Smooth muscle cell of the pulmonary artery (primary cell): Measurements from ENCODE around the gene KRTAP2-3. TPM values are rescaled to one million over a fixed set of nuclear protein-coding genes. Genes with fewer than 3 reads are reported as not detected.

Source experiments
- total RNA-seq: library from RNA; depleted of rRNA; stranded (reverse); fragments of >200 nt; gene quantifications from 2 replicates; pipeline ENCODE4 v1.2.3, GENCODE V29; 2014

Gene KRTAP2-3
- total RNA-seq = 0.56 TPM in 1 of 2 replicates, not detected in the other

DNA sequence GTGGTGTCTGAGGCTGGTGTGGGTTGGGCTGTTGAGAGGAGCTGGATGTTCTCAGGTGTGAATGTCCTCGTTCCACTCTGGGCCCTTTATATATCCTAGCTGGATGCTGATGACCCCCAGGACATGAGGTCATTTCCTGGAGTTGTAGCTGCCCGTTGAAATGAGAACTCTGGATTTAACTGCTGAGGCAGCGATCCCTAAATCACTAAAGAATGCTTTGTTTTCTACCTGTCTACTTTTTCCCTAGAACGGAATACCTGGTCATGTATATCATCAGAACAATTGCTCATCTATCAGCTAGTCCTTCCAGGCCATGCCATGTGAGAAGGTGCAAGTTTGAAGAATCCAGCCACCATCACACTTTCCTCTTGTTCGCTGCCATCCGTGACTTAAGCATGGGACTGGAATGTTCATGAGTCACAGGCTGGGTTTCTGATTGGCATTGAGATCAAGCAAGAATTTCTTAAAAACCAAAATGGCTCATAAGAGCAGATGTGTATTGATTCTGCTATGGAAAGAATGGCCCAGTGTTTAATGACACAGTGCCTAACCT, at the start of gene KRTAP2-3:
KRTAP2-3 (minus strand) TSS at position 63 of the 553 bp plus-strand sequence. CDS start 64 bp downstream, outside the sequence.

GRCh38 chr17:41105347-41105746, 45.4 kb upstream of the KRTAP2-3 start, which contains the start of gene KRTAP4-9:
TSS of gene KRTAP4-9 (plus strand) at chr17:41105389. CDS start at chr17:41105389, 0 bp downstream.

DNA sequence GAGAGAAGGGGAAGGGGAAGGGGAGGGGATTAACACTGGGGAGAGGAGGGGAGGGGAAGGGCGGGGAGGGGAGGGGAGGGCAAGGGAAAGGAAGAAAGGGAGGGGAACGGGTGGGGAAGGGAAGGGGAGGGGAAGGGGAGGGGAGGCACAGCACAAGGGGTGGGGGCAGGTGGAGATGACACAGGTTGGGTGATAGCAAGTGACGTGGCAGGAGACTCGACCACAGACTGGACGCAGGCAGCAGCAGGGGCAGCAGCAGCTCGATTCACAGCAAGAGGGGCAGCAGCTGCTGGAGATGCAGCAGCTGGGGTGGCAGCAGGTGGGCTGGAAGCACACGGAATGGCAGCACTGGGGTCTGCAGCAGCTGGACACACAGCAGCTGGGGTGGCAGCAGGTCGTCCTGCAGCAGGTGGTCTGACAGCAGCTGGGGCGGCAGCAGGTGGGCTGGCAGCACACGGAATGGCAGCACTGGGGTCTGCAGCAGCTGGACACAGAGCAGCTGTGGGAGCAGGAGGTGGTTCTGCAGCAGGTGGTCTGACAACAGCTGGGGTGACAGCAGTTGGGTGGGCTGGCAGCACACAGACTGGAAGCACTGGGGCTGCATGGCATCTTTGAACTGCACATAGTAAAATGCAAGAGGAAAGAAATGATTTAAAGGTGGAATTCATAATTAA, 41.8 kb upstream of the KRTAP2-3 start, which contains the start of gene KRTAP4-16:
KRTAP4-16 (minus strand) TSS at position 624 of the 674 bp plus-strand sequence; CDS start at position 624, 0 bp downstream.

GRCh38 chr17:41098042-41098441, 38.1 kb upstream of the KRTAP2-3 start, which contains the start of gene KRTAP4-8:
TSS of gene KRTAP4-8 (minus strand) at chr17:41098142. CDS start at chr17:41098084, 58 bp downstream.

DNA sequence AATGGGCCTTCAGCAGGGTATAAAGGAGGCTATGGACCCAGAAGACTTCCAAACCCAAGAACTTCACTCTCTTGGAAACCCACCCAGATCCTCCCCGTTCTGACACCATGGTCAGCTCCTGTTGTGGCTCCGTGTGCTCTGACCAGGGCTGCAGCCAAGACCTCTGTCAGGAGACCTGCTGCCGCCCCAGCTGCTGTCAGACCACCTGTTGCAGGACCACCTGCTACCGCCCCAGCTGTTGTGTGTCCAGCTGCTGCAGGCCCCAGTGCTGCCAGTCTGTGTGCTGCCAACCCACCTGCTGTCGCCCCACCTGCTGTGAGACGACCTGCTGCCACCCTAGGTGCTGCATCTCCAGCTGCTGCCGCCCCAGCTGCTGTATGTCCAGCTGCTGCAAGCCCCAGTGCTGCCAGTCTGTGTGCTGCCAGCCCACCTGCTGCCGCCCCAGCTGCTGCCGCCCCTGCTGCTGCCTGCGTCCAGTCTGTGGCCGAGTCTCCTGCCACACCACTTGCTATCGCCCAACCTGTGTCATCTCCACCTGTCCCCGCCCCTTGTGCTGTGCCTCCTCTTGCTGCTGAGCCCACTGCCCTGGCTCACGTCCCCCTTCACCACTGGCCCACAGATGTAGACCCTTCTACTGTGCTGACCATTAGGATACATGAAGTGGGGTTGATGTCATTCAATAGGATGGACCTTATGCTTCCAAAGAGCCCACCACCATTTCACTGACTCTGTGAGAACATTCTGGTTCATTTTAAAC, 24.4 kb upstream of the KRTAP2-3 start, which contains the start of gene KRTAP4-7:
KRTAP4-7 (plus strand) TSS at position 51 of the 757 bp plus-strand sequence; CDS start at position 108, 57 bp downstream.

DNA sequence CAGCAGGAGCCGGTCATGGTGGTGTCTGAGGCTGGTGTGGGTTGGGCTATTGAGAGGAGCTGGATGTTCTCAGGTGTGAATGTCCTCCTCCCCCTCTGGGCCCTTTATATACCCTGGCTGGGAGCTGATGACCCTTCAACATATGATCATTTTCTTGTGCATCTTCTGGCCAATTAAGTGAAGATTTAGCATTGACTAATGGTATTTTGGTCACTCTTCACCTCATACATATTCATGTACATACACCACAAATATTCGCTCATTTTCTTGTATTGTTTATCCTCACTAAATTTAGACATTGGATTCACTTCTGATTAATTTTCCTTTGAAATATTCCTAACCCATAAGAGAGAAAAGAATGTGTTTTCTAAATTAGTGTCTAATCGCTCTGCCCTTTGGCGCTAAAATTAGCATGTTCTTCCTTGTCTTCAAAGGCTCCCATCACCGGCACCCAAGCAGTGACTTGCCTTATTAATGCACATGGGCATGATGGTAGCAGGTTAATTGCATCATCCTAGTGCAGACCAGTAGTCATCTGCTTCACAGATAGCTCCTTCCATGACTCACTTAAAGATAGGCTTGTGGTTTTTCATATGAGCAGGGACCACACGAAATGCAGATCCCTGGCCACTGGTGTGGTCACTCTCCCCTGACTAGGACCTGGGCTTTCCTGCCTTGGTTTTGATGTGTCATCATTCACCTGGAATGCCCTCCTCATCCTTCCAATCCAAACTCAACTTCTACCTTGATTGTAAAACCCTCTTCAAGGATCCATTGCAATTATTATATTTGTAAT, 6.1 kb upstream of the KRTAP2-3 start, which contains the start of gene KRTAP2-4:
KRTAP2-4 (minus strand) TSS at position 51 of the 796 bp plus-strand sequence; CDS start at position 17, 34 bp downstream.

DNA sequence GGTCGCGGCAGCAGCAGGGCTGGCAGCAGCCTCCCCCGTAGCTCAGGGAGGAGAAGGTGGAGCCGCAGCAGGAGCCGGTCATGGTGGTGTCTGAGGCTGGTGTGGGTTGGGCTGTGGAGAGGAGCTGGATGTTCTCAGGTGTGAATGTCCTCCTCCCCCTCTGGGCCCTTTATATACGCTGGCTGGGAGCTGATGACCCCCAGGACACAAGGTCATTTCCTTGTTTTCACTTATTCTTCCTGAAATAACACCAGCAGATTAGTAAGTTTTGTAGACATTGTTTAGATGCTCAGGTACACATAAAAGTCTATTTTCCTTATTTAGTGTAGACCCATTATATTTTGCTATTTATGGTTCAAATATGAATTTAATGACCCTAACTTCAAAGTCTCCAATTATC, 4.8 kb downstream of the KRTAP2-3 start, which contains the start of gene KRTAP2-2:
KRTAP2-2 (minus strand) TSS at position 101 of the 400 bp plus-strand sequence; CDS start at position 82, 19 bp downstream.

DNA sequence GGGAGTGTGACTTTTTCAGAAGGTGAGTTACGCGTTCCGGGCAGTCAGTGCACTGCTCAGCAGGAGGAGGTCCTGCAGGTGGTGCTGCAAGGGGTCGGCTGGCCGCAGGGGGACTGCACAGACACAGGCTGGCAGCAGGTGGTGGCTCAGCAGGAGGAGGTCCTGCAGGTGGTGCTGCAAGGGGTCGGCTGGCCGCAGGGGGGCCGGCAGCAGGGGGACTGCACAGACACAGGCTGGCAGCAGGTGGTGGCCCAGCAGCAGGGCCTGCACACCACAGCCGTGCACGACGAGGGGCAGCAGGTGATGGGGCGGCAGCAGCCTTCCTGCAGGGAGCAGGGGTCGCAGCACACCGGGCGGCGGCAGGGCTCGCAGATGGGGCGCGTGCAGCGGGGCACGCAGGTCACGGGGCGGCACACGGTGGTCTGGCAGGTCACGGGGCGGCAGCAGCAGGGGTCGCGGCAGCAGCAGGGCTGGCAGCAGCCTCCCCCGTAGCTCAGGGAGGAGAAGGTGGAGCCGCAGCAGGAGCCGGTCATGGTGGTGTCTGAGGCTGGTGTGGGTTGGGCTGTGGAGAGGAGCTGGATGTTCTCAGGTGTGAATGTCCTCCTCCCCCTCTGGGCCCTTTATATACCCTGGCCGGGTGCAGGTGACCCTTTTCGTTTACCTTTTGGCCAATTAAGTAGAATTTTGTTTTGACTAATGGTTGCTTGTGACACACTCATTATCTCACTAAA, 13.0 kb downstream of the KRTAP2-3 start, which contains the start of gene KRTAP2-1:
KRTAP2-1 (minus strand) TSS at position 582 of the 731 bp plus-strand sequence; CDS start at position 533, 49 bp downstream.

DNA sequence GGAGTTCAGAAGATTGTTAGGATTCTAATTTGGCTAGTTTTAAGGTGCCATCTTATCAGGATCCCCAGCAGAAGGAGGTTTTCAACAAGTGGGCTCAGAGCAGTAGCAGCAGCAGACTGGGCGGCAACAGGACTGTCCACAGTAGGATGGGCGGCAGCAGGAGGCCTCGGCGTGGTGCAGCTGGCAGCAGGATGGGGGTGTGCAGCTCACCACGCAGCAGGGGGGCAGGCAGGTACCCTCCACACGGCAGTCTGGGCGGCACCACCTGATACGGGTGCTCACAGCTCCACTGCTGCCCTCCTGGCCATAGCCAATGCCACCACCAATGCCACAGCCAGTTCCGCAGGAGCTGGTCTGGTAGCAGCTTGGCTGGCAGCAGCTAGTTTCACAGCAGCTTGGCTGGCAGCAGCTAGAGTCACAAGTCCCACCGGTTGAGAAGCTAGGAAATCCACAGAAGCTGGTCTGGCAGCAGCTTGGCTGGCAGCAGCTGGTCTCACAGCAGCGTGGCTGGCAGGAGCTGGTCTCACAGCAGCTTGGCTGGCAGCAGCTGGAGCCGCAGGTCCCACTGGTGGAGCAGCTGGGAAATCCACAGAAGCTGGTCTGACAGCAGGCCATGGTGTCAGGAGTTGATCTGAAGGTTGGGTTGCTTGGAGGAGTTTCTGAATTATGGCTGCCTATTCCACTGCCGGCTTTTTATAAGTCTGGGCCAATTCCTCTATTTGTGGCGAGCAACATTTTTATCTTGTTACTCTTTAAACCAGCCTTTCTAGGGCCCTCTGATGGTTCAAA, 18.9 kb downstream of the KRTAP2-3 start, which contains the start of gene KRTAP1-1:
KRTAP1-1 (minus strand) TSS at position 668 of the 789 bp plus-strand sequence; CDS start at position 615, 53 bp downstream.

GRCh38 chr17:41034346-41034935, 25.5 kb downstream of the KRTAP2-3 start, which contains the start of gene KRTAP1-3:
TSS of gene KRTAP1-3 (minus strand) at chr17:41034874. CDS start at chr17:41034821, 53 bp downstream.

DNA sequence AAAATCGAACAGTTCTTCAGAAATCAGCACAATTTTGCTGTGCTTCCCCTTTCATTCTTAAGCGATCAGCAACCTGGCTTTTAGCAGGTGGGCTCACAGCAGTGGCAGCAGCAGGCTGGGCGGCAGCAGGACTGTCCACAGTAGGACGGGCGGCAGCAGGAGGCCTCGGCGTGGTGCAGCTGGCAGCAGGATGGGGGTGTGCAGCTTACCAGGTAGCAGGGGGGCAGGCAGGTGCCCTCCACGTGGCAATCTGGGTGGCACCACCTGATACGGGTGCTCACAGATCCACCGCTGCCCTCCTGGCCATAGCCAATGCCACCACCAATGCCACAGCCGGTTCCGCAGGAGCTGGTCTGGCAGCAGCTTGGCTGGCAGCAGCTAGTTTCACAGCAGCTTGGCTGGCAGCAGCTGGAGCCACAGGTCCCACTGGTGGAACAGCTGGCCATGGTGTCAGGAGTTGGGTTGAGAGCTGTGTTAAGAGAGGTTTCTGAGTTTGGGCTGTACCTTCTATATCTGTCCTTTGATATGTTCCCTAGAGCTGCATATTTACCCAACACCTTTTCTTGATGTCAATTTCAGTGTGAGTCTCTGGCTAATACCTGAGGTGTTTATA, 30.2 kb downstream of the KRTAP2-3 start, which contains the start of gene KRTAP1-4:
KRTAP1-4 (minus strand) TSS at position 563 of the 613 bp plus-strand sequence; CDS start at position 446, 117 bp downstream.

GRCh38 chr17:41026715-41027471, 33.0 kb downstream of the KRTAP2-3 start, which contains the start of gene KRTAP1-5:
TSS of gene KRTAP1-5 (minus strand) at chr17:41027208. CDS start at chr17:41027155, 53 bp downstream.

Other genes with a start within 250 kb of the KRTAP2-3 start
- 3.1 and 4.3 TPM in 2 replicates for gene KRT10, start 237.5 kb downstream of the KRTAP2-3 start, total RNA-seq
- not detected in 2 replicates for gene KRT12, start 192.9 kb downstream of the KRTAP2-3 start, total RNA-seq
- gene KRT20, start 174.9 kb downstream of the KRTAP2-3 start, total RNA-seq = not detected in 2 replicates
- gene KRT23, start 122.5 kb downstream of the KRTAP2-3 start, total RNA-seq = not detected in 2 replicates
- gene KRT39, start 93.2 kb downstream of the KRTAP2-3 start, total RNA-seq = not detected in 2 replicates
- not detected in 2 replicates for gene KRT40, start 75.8 kb downstream of the KRTAP2-3 start, total RNA-seq
- not detected in 2 replicates for gene KRTAP3-3, start 66.0 kb downstream of the KRTAP2-3 start, total RNA-seq
- gene KRTAP3-2, start 60.2 kb downstream of the KRTAP2-3 start, total RNA-seq = not detected in 2 replicates
- not detected in 2 replicates for gene KRTAP3-1, start 51.0 kb downstream of the KRTAP2-3 start, total RNA-seq
- gene KRTAP1-5, start 32.9 kb downstream of the KRTAP2-3 start, total RNA-seq = 0.72 and 1.6 TPM in 2 replicates
- not detected in 2 replicates for gene KRTAP1-4, start 29.9 kb downstream of the KRTAP2-3 start, total RNA-seq
- gene KRTAP1-3, start 25.2 kb downstream of the KRTAP2-3 start, total RNA-seq = not detected in 2 replicates
- not detected in 2 replicates for gene KRTAP1-1, start 18.7 kb downstream of the KRTAP2-3 start, total RNA-seq
- gene KRTAP2-1, start 12.8 kb downstream of the KRTAP2-3 start, total RNA-seq = not detected in 2 replicates
- not detected in 2 replicates for gene KRTAP2-2, start 4.9 kb downstream of the KRTAP2-3 start, total RNA-seq
- not detected in 2 replicates for gene KRTAP2-4, start 5.8 kb upstream of the KRTAP2-3 start, total RNA-seq
- not detected in 2 replicates for gene KRTAP4-7, start 24.0 kb upstream of the KRTAP2-3 start, total RNA-seq
- gene KRTAP4-8, start 38.0 kb upstream of the KRTAP2-3 start, total RNA-seq = not detected in 2 replicates
- not detected in 2 replicates for gene KRTAP4-16, start 42.1 kb upstream of the KRTAP2-3 start, total RNA-seq
- not detected in 2 replicates for gene KRTAP4-9, start 45.3 kb upstream of the KRTAP2-3 start, total RNA-seq
- not detected in 2 replicates for gene KRTAP4-11, start 58.3 kb upstream of the KRTAP2-3 start, total RNA-seq
- not detected in 2 replicates for gene KRTAP4-12, start 64.1 kb upstream of the KRTAP2-3 start, total RNA-seq
- not detected in 2 replicates for gene KRTAP4-6, start 80.4 kb upstream of the KRTAP2-3 start, total RNA-seq
- gene KRTAP4-5, start 89.7 kb upstream of the KRTAP2-3 start, total RNA-seq = not detected in 2 replicates
- not detected in 2 replicates for gene KRTAP4-4, start 100.6 kb upstream of the KRTAP2-3 start, total RNA-seq
- gene KRTAP4-3, start 108.1 kb upstream of the KRTAP2-3 start, total RNA-seq = not detected in 2 replicates
- gene KRTAP4-2, start 118.1 kb upstream of the KRTAP2-3 start, total RNA-seq = not detected in 2 replicates
- not detected in 2 replicates for gene KRTAP4-1, start 124.8 kb upstream of the KRTAP2-3 start, total RNA-seq
- not detected in 2 replicates for gene KRTAP9-1, start 129.8 kb upstream of the KRTAP2-3 start, total RNA-seq
- gene KRTAP9-2, start 166.5 kb upstream of the KRTAP2-3 start, total RNA-seq = not detected in 2 replicates
- not detected in 2 replicates for gene KRTAP9-3, start 172.3 kb upstream of the KRTAP2-3 start, total RNA-seq
- not detected in 2 replicates for gene KRTAP9-8, start 177.9 kb upstream of the KRTAP2-3 start, total RNA-seq
- not detected in 2 replicates for gene KRTAP9-4, start 189.6 kb upstream of the KRTAP2-3 start, total RNA-seq
- gene KRTAP9-9, start 195.3 kb upstream of the KRTAP2-3 start, total RNA-seq = not detected in 2 replicates
- not detected in 2 replicates for gene KRTAP9-6, start 205.3 kb upstream of the KRTAP2-3 start, total RNA-seq
- gene KRTAP9-7, start 215.6 kb upstream of the KRTAP2-3 start, total RNA-seq = not detected in 2 replicates
- not detected in 2 replicates for gene KRTAP29-1, start 242.7 kb upstream of the KRTAP2-3 start, total RNA-seq
- not detected in 2 replicates for gene KRTAP16-1, start 249.2 kb upstream of the KRTAP2-3 start, total RNA-seq